Ishikawa (cell line): ENCODE data around the gene VCP.

Source experiments
- CEBPB ChIP-seq: IDR thresholded peaks from 2 replicates; pipeline ENCODE4 v1.6.1; 2012
- CREB1 ChIP-seq: IDR thresholded peaks from 2 replicates; pipeline ENCODE4 v1.6.1; 2012; ENCODE audit warnings: low read depth
- EGR1 ChIP-seq: IDR thresholded peaks from 2 replicates; pipeline ENCODE4 v1.6.1; 2012
- EP300 ChIP-seq: IDR thresholded peaks from 2 replicates; pipeline ENCODE4 v1.6.1; 2012; ENCODE audit warnings: borderline replicate concordance
- FOXM1 ChIP-seq: IDR thresholded peaks from 2 replicates; pipeline ENCODE4 v1.6.1; 2012; ENCODE audit warnings: low read depth, borderline replicate concordance
- MAX ChIP-seq: IDR thresholded peaks from 2 replicates; pipeline ENCODE4 v1.6.1; 2012
- NFIC ChIP-seq: IDR thresholded peaks from 2 replicates; pipeline ENCODE4 v1.6.1; 2012
- RAD21 ChIP-seq: IDR thresholded peaks from 2 replicates; pipeline ENCODE4 v1.6.1; 2012; ENCODE audit warnings: low read depth
- TAF1 ChIP-seq: IDR thresholded peaks from 2 replicates; pipeline ENCODE4 v1.6.1; 2012; ENCODE audit warnings: low read depth, mild to moderate bottlenecking
- TCF12 ChIP-seq: IDR thresholded peaks from 2 replicates; pipeline ENCODE4 v1.6.1; 2012; ENCODE audit warnings: low read depth
- TEAD4 ChIP-seq: IDR thresholded peaks from 2 replicates; pipeline ENCODE4 v1.6.1; 2012
- YY1 ChIP-seq: IDR thresholded peaks from 2 replicates; pipeline ENCODE4 v1.6.1; 2012; ENCODE audit warnings: low read depth
- ZBTB7A ChIP-seq: IDR thresholded peaks from 2 replicates; pipeline ENCODE4 v1.6.1; 2012; ENCODE audit warnings: low read depth
- TF ChIP-seq, protein P1 (sequence below): IDR thresholded peaks from 2 replicates; pipeline ENCODE4 v1.6.1; 2012
- TF ChIP-seq, protein P2 (sequence below): IDR thresholded peaks from 2 replicates; pipeline ENCODE4 v1.6.1; 2012; ENCODE audit warnings: low read depth, mild to moderate bottlenecking

Gene VCP

DNA sequence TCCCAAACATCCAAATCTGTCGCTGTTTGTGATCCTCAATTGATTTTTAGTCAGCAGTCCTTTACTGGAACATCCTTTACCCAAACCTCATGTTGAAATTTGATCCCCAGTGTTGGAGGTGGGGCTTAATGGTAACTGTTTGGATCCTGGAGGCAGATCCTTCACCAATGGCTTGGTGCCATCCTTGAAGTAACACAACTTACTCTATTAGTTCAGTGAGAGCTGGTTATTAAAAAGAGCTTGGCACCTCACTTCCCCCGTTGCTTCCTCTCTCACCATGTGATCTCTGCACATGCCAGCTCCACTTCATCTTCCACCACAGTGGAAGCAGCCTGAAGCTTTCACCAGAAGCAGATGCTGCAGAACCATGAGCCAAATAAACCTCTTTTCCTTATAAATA, 42.6 kb downstream of the VCP start:
- TF ChIP-seq, protein P1, sequence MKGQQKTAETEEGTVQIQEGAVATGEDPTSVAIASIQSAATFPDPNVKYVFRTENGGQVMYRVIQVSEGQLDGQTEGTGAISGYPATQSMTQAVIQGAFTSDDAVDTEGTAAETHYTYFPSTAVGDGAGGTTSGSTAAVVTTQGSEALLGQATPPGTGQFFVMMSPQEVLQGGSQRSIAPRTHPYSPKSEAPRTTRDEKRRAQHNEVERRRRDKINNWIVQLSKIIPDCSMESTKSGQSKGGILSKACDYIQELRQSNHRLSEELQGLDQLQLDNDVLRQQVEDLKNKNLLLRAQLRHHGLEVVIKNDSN = no peak
- TF ChIP-seq FOXM1 (no peak), EGR1 (no peak), YY1 (no peak), TAF1 (no peak), NFIC (no peak), EP300 (no peak), CEBPB (no peak), CREB1 (no peak), MAX (no peak), TCF12 (no peak), ZBTB7A (no peak), TEAD4 (no peak), RAD21 (no peak)
- TF ChIP-seq, protein P2, sequence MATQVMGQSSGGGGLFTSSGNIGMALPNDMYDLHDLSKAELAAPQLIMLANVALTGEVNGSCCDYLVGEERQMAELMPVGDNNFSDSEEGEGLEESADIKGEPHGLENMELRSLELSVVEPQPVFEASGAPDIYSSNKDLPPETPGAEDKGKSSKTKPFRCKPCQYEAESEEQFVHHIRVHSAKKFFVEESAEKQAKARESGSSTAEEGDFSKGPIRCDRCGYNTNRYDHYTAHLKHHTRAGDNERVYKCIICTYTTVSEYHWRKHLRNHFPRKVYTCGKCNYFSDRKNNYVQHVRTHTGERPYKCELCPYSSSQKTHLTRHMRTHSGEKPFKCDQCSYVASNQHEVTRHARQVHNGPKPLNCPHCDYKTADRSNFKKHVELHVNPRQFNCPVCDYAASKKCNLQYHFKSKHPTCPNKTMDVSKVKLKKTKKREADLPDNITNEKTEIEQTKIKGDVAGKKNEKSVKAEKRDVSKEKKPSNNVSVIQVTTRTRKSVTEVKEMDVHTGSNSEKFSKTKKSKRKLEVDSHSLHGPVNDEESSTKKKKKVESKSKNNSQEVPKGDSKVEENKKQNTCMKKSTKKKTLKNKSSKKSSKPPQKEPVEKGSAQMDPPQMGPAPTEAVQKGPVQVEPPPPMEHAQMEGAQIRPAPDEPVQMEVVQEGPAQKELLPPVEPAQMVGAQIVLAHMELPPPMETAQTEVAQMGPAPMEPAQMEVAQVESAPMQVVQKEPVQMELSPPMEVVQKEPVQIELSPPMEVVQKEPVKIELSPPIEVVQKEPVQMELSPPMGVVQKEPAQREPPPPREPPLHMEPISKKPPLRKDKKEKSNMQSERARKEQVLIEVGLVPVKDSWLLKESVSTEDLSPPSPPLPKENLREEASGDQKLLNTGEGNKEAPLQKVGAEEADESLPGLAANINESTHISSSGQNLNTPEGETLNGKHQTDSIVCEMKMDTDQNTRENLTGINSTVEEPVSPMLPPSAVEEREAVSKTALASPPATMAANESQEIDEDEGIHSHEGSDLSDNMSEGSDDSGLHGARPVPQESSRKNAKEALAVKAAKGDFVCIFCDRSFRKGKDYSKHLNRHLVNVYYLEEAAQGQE = no peak

GRCh38 chr9:35029241-35029640, 43.2 kb downstream of the VCP start:
- TF ChIP-seq, protein P1 = no peak
- TF ChIP-seq NFIC (no peak), TAF1 (no peak), CEBPB (no peak), FOXM1 (no peak), RAD21 (no peak), EP300 (no peak), CREB1 (no peak), EGR1 (no peak), TEAD4 (no peak), YY1 (no peak), TCF12 (no peak)

DNA sequence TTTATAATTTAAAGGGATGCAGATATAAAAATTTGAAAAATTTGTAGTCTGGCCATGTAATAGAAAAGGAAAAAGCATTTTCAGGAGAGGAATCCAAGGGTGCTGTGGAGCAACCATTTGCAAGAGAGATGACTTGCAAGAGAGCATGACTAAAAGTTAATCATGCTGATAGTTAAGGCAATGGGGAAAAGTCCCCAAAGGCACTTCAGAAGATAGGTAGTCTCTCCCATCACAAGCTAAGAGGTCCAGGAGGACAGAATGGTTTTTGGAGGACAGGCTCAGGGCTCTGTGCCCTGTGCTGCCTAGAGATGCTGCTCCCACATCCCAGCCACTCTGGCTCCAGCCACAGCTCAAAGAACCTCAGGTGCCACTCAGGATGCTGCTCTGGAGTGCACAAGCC, 44.1 kb downstream of the VCP start:
- TF ChIP-seq, protein P1 = no peak
- TF ChIP-seq CREB1 = no peak
- TF ChIP-seq EP300 = no peak
- no peak for TF ChIP-seq ZBTB7A
- no peak for TF ChIP-seq NFIC
- TF ChIP-seq TCF12 = no peak
- TF ChIP-seq, protein P2 = no peak
- TF ChIP-seq MAX = no peak
- no peak for TF ChIP-seq EGR1
- TF ChIP-seq CEBPB = no peak
- TF ChIP-seq FOXM1 = no peak
- TF ChIP-seq RAD21 = no peak
- TF ChIP-seq TEAD4 = no peak
- no peak for TF ChIP-seq YY1
- no peak for TF ChIP-seq TAF1

GRCh38 chr9:35027860-35028259, 44.6 kb downstream of the VCP start:
- TF ChIP-seq CEBPB (no peak), RAD21 (no peak), TEAD4 (no peak), TAF1 (no peak), YY1 (no peak)
- TF ChIP-seq, protein P2 = no peak
